ENCODE data around the gene IDH3A.

IDH3A gene

GRCh38 chr15:78130466-78131294 is 18.5 kb upstream of the IDH3A start:
- Mint-ChIP-seq H3K36me3 (ENCODE audit: low read depth) (no peaks in the 10 kb centered on the region), H3K4me3 (peak overlapping the region; percentile 85 to 88 (median 86)), H3K9me3 (no peaks in the 10 kb centered on the region), H3K27me3 (ENCODE audit: low read depth) (peaks cover 10% of the 10 kb centered on the region), H3K4me1 (peaks cover 5% of the 10 kb centered on the region), H3K27ac (peak overlapping the region; percentile 68 to 81 (median 74))
- TF ChIP-seq CTCF (IDR thresholded peaks at IDR 0.05; ENCODE audit: unreplicated experiment in 3 of 3) = no peak

- Mint-ChIP-seq H3K27ac (peak within 1 kb of the TSS; percentile 74 to 90 (median 81)), H3K36me3 (ENCODE audit: low read depth) (no peaks in the 10 kb centered on the region), H3K9me3 (no peaks in the 10 kb centered on the region), H3K4me1 (peaks cover 5% of the 10 kb centered on the region), H3K4me3 (peak within 1 kb of the TSS; percentile 85 to 91 (median 88)), H3K27me3 (ENCODE audit: low read depth) (peaks cover 10% of the 10 kb centered on the region)
- TF ChIP-seq CTCF (IDR thresholded peaks at IDR 0.05; ENCODE audit: unreplicated experiment in 3 of 3) = peak; percentile 79 to 84 (median 80)
Observed at GRCh38 chr15:78131295-78132061, 17.7 kb upstream of the IDH3A start, which contains the start of gene CIB2. Gene CIB2 (minus strand): TSS chr15:78131445. CDS start chr15:78131215, 230 bp downstream.

- H3K4me1 Mint-ChIP-seq = peaks cover 5% of the 10 kb centered on the region
- no peak for TF ChIP-seq CTCF (IDR thresholded peaks at IDR 0.05; ENCODE audit: unreplicated experiment in 3 of 3)
- peaks cover 9% of the 10 kb centered on the region for H3K27me3 Mint-ChIP-seq (ENCODE audit: low read depth)
- no peak overlapping the region for H3K27ac Mint-ChIP-seq
- H3K9me3 Mint-ChIP-seq = no peaks in the 10 kb centered on the region
- H3K36me3 Mint-ChIP-seq (ENCODE audit: low read depth) = no peaks in the 10 kb centered on the region
- peak overlapping the region; percentile 32 to 70 (median 54) for H3K4me3 Mint-ChIP-seq
Observed at GRCh38 chr15:78133801-78134200, 15.4 kb upstream of the IDH3A start.

GRCh38 chr15:78139578-78139977 is 9.6 kb upstream of the IDH3A start:
- no peak for TF ChIP-seq CTCF (IDR thresholded peaks at IDR 0.05; ENCODE audit: unreplicated experiment in 3 of 3)
- no peaks in the 10 kb centered on the region for H3K4me1 Mint-ChIP-seq
- no peak overlapping the region for H3K4me3 Mint-ChIP-seq
- H3K9me3 Mint-ChIP-seq = no peaks in the 10 kb centered on the region
- no peak overlapping the region for H3K27ac Mint-ChIP-seq
- peaks cover 4% of the 10 kb centered on the region for H3K27me3 Mint-ChIP-seq (ENCODE audit: low read depth)
- no peaks in the 10 kb centered on the region for H3K36me3 Mint-ChIP-seq (ENCODE audit: low read depth)

- Mint-ChIP-seq H3K4me1 (no peaks in the 10 kb centered on the region), H3K9me3 (no peaks in the 10 kb centered on the region), H3K36me3 (ENCODE audit: low read depth) (no peaks in the 10 kb centered on the region), H3K27me3 (ENCODE audit: low read depth) (peaks cover 4% of the 10 kb centered on the region), H3K27ac (no peak overlapping the region), H3K4me3 (no peak overlapping the region)
- no peak for TF ChIP-seq CTCF (IDR thresholded peaks at IDR 0.05; ENCODE audit: unreplicated experiment in 3 of 3)
Observed at GRCh38 chr15:78140292-78140691, 8.9 kb upstream of the IDH3A start.
